Inflammatory macrophage treated with lipopolysaccharide for 4 hours (primary cell): ENCODE measurements around the gene WFDC12.
"Not testable (repeated sequence)": the region's sequence is repeated elsewhere in the genome, so short reads cannot be mapped to it uniquely, and the experiment has no call there.

Experiments used
- DNase-seq: peaks from one replicate; pipeline ENCODE4 v3.0.0-alpha.2; 2020

The WFDC12 gene, protein sequence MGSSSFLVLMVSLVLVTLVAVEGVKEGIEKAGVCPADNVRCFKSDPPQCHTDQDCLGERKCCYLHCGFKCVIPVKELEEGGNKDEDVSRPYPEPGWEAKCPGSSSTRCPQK

DNA sequence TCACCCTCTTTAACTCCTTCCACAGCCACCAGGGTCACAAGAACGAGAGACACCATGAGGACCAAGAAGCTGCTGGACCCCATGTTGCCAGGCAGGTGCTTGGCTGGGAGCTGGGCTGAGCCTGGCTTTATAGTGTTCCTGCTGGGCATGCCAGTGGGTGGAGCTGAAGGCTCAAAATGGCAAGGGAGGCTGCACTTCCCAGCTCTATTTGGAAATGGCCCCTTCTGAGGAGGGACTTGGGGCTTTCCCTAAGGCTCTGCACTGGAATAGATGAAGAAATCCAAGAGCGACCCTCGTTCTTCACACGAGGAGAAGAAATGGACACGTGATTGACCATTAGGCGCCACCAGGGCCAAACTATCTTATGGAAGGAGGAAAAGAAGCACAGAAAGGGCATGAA lies at the start of gene WFDC12:
TSS of gene WFDC12 (minus strand) at position 101 of the 400 bp plus-strand sequence. CDS start at position 83, 18 bp downstream.
- no peak for DNase-seq

DNA sequence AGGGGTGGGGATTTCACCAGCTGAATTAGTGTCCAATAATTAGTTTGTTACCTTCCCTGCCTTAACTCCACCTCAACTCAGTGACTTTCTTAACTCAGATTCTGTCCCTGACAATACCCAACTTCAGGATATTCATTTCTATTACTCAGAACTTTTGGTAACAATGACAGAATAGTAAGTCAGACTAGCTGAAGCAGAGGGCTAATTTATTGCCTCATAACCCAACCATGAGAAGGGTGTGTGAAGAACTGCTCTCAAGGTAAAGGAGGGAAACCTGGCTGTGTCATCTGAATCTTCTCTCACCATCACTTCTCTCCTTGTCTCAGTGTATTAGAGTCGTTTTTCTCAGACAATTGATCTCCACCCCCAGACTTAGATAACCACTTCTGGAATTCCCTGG lies 49.3 kb upstream of the WFDC12 start:
- DNase-seq, result no peak

DNA sequence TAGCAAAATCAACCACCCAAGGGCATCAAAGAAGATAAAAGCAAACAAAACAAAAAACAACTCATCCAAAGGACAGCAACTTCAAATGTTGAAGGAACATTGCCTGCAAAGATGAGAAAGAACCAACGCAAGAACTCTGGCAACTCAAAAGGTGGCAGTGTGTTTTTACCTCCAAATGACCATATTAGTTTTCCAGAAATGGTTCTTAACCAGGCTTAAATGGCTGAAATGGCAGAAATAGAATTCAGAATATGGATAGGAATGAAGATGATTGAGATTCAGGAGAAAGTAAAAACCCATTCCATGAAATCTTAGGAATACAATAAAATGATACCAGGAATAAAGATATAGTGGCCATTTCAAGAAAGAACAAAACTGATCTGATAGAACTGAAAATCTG lies 40.6 kb upstream of the WFDC12 start:
- no peak for DNase-seq

DNA sequence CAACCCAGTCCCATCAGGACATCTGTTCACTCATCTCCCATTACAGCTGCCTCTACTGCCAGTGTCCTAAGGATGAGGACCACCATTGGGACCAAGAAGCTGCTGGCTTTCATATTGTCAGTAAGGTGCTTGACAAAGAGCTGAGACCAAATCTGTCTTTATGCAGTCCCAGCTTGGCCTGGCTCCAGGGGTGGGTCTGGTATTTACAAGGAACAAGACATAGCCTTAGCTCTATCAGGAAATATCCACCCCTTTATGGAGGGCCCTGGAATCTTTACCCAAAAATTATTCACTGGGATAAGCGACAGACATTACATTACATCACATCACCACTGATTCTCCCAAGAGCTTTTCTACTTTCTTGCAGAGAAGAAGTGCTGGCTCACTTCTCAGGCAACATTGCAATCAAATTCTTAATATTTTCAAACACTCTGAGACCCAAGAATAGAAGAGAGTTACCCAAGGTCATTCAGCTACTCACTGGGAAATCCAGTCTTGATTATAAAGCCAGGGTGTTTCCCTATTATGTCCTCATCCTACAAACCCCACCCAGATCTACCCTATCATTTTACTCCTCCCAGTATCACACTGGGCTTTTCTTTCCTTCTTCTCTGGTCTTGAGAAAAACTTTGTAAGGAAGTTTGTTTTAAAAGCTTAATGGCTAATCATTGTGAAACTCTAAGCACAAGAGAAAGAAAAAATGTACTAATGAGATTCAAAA lies 39.0 kb upstream of the WFDC12 start:
- peak; percentile 48 for DNase-seq

DNA sequence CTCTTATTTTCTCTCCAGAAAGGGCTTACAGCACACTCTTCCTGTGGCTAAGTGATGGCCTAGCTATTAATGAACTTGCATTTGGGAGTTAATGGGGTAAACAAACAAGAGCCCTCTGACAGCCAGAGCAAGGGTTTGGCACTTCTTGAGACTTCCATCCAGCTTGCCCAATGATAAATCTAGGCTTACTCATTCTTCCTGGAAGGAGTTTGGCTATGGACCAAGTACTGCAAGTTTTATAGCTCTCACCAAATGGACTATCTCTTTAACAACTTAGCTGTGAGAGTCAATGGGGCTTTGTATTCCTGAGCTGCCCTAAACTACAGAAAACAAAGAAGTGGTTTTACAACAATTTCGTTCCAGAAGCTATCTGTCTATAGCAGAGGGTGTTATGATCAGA lies 33.7 kb upstream of the WFDC12 start:
- DNase-seq, result no peak

DNA sequence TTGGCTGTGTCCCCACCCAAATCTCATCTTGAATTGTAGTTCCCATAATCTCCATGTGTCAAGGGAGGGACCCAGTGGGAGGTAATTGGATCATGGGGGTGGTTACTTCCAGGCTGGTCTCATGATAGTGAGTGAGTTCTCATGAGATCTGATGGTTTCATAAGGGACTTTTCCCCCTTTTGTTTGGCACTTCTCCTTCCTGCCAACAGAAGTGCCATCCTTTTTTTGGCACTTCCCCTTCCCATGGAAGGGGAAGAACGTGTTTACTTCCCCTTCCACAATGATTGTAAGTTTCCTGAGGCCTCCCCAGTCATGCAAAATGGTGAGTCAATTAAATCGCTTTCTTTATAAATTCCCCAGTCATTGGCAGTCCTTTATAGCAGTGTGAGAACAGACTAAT lies 32.4 kb upstream of the WFDC12 start:
- peak; percentile 69 for DNase-seq

DNA sequence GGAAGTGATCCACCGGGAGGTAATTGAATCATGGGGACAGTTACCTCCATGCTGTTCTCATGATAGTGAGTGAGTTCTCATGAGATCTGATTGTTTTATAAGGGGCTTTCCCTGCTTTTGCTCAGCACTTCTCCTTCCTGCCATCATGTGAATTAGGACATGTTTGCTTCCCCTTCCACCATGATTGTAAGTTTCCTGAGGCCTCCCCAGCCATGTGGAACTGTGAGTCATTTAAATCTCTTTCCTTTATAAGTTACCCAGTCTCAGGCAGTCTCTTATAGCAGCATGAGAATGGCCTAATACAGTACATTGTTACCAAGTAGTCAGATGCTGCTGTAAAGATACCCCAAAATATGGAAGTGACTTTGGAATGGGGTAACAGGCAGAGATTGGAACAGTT lies 30.5 kb upstream of the WFDC12 start:
- DNase-seq, result peak; percentile 55

DNA sequence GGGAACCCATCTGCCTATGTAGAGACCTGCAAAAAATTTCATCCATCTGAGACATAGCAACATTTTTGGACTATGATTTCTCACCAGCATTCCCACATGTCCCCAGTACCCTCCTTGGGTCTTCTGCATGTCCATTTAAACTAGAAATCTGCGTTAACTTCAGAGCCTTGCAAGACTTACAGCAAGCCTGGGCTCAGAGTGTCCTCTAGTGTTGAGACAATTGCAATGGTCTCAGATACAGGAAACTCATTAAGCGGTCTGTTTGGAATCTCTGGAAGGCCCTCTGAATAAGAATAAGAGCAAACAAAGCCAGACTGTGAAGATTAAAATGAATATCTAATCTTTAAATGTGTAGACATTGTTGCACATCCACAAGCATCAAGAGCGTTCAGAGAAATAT lies 29.9 kb upstream of the WFDC12 start:
- DNase-seq, result no peak

DNA sequence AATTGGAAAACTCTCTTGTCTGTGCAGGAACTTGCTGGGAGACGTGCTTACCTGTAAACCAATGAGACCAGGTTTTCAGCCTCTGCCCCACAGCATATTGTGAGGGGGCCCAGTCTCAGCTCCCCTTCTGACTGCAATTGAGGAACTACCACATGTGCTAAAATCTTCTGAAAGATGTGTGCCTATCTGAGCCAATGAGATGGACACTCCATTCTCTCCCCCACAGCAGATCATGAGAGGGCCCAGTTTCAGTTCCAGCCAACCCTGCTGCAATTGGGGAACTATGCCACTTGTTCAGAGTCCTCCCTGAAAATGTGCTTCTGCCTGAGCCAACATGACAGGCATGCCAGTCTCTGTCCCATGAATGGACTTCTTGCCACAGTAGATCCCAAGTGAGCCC lies 29.5 kb upstream of the WFDC12 start:
- peak; percentile 83 for DNase-seq

DNA sequence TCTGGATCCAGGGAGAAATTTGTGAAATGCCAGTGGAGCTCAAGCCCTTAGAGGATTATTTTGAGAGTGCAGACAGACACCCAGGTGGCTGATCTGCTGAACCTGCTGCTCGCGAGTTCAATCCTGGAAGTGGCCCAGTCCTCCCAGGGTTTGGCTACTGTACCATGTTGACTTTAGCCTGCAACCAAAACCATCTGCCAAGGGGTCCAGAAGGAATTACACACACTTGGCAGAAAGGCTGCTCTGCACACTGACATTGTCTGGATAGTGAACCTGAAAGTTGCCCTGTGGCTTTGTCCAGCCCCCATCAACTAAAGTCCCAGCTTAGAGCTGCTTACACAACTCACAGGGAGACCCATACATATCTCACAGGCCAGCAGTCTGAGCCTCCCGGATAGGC lies 28.9 kb upstream of the WFDC12 start:
- no peak for DNase-seq

DNA sequence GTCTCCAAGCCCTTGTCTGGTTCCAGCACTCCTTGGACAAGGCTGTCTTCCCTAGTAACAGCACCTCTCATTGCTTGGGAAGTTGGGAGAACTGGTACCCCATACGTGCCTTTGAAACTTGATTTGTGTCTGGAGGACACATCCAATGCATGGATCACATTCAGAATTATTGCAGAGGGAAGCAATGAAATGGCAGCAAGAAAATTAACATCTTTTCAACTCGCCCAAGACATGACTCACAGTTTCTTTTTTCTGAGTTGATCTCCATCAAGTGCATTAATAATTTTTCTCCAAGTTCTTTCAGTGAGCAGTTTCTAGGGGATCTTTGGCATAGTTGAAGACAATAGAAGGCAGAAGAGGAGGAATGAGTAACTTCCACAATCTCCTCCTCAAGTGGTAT lies 28.1 kb upstream of the WFDC12 start:
- no peak for DNase-seq

DNA sequence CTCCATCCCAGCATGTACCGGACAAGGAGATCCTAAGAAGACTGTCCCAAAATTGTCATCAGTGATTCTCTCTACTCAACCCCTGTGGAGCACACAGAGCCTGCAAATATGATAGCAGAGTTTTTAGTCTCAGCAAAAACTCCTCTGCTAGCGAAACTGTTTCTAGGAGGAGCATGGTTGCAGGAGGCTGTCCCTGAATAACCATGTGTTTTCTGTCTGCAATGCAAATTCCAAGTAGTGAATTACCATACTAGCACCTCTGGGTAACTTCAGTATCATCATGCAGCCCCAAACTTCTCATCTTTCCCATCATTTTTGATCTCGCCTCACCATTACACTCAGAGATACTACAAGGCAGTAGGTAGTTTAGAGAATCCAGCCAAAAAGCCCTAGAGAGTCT lies 24.8 kb upstream of the WFDC12 start:
- DNase-seq, result no peak

DNA sequence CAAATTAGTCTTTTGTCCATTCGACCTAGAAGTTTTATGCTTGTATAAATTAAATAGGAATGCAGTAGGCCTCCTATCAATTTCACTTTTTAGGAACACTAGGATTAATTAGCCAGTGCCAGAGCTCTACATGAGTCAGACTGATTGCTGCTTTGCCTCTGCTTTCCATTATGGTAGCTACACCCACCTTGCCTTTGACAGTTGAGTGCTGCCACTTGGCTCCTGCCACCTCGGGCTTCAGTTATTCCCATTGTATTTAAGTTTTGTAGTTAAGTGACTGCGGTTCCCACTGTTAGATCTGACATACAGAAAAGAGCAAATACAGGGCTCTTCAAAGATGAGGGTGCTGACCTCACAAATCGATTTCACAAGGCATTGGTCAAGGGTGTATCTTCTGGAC lies 16.6 kb upstream of the WFDC12 start:
- no peak for DNase-seq

DNA sequence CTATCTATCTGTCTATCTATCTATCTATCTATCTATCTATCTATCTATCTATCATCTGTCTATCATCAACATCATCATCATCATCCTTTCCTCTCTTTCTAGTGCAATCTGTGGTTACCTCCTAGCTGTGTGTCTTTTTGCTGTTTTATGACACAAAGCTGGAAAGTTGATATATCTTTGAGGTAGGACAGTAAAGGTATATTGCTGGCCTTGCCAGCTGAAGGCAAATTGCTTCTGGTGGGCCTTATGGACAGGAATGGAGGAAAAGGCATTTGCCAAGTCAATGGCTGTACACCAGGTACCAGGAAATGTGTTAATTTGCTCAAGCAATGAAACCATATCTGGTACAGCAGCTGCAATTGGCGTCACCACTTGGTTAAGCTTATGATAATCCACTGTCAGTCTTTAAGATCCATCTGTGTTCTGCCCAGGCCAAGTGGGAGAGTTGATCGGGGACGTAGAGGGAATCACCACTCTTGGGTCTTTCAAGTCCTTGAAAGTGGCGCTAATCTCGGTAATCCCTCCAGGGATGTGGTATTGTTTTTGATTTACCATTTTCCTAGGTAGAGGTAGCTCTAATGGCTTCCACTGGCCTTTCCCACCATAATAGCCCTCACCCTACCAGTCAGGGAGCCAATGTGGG lies 15.6 kb upstream of the WFDC12 start:
- not testable (repeated sequence) for DNase-seq

DNA sequence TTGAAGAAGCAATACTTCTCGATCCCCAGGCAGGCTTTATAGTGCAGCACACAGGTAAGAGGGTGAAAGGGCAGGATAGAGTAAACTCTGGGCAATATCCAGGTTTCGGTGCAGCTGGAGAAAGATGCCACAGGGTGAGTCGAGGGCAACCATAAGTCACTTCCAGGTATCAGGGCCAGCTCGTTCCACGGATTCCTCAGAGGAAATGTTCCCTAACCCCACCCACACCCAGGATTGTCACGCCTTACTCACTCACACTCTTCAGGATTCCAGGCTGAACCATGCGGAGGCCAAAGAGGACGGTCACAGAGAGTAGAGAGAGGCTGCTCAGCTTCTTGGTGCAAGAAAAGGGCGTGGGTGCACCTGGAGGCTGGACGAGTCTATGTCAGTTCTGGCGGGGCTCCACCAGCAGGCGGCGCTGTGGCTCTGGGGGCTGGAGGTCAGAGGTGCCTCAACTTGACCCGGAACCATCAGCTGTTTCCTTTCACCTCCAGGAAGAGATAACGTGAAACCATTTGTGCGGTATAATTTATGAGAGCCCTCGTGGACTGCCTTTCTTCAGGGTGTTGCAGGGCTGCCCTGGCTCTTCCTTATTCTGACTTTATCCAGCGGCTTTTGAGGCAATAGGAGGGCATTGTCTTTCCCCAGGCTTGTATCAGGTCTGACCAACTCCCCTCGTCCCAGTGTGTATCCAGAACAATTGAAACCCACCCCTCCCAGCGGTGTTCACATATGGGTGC lies 14.5 kb upstream of the WFDC12 start:
- DNase-seq, result peak; percentile 73

DNA sequence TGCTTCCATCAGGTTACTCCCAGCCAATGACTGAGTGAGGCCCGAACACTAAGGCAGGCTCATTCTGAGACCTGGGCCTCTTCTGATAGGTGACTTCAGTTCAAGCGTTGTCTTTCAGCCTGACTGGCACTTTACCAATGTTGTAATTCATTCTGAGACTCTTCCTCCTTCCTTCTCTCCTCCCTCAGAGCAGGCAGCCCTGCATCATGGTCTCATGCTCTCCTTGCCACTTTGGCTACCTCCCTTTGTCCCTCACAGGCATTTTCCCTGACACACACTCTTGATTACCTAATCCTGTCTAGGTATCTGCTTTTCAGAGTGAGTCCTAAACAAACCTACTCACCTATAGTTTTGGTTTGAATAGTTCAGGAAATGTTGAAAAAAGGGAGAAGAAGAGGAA lies 12.6 kb upstream of the WFDC12 start:
- no peak for DNase-seq

DNA sequence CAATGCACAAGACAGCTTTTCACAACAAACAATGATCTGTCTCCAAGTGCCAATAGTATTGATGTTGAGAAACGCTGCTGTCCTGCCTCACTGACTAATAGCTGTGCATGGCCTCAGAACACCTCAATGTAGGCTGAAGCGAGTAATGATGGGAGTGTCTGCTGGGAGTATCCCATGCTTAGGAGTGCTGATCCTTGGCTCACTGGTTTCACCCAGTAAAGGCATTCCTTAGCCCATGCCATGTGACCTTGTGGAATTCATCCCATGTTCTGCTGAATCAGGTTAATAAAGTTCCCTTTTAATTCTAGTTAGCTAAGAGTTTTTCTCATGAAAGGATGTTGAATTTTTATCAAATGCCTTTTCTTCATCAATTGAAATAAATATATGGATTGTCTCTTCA lies 3.8 kb upstream of the WFDC12 start:
- DNase-seq, result no peak

DNA sequence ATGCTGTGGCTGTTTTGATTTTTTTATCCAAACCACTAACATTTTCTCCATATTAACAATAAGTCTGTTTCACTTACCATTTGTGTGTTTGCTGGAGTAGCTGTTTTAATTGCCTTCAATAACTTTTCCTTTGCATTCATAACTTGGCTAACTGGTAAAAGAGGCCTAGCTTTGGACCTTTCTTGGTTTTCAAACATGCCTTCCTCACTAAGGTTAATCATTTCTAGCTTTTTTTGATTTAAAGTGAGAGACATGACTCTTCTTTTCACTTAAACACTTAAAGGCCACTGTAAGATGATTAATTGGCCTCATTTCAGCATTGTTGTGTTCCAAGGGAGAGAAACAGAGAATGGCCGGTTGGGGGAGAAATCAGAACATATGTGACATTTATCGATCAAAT lies 2.9 kb downstream of the WFDC12 start:
- no peak for DNase-seq

DNA sequence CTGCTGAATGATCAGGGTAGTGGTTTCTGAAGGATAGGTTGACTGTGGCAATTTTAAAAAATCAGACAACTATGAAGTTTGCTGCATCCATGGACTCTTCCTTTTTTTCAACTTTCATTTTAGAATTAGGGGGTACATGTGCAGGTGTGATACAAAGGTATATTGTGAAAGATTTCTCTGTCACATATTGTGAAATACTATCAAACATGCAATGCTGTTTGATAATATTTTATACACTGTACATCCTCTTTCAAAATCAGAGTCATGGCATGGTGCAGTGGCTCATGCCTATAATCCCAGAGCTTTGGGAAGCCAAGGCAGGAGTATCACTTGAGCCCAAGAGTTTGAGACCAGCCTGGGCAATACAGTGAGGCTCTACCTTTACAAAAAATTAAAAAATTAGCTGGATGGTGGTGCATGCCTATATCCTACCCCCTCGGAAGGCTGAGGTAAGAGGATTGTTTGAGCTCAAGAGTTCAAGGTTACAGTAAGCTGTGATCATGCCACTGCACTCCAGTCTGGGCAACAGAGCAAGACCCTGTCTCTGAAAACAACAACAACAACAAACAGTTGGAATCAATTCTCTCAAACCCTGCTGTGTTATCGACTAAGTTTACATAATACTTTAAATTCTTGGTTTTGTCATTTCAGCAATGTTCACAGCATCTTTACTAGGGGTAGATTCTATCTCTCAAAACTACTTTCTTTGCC lies 4.6 kb downstream of the WFDC12 start:
- DNase-seq, result no peak

DNA sequence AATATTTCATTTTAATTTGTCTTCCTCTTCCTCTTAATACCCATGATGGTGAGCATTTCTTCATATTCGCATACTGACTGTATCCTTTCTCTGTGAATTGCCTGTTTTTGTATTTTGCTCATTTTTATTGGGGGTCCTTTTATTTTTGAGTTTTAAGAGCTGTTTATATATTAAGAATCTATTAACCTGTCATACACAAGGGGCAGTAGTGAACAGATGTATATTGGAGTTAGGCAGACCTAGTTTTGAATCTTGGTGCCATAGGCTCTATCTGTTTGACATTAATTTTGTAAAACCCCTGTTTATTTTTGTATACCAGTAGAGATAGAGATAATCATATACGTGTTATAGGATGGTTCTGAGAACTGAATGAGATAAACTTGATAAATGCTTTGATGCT lies 6.2 kb downstream of the WFDC12 start:
- DNase-seq, result no peak

DNA sequence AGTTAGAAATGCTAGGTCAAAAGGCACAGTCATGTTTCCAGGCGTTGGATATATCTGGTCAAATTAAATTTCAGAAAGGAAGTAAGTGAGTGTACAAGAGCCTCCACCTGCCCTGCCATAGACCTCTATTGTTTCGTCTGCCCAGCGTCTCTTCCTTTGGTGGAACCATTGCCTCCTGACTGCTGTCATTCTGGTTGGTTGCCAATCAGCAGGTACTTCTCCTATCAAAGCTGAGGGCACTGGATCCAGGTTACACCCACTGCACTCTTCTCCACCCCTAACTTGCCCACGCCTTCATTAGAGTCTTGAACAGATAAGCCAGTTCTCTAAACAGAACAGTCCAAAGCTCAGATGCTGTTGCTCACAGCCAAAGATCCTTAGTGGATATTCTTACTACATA lies 6.7 kb downstream of the WFDC12 start:
- no peak for DNase-seq

DNA sequence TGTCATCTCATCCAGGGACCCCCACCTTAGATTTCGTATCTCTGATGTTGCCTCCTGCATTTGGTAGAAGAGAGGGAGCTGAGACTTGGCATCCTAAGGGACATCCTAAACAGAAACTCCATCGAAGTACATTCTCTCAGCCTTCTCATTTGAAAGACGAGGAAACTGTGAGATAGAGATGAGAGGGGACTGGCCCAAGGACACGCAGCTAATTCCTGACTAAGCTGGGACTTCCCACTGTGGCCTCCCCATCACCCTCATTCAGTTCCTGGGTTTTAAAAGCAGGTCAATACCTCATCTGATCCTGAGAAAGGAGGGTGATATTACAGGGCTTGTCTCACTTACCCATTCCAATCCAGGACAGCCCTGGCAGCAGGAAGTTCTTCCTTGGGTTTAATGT lies 8.4 kb downstream of the WFDC12 start:
- DNase-seq, result no peak

DNA sequence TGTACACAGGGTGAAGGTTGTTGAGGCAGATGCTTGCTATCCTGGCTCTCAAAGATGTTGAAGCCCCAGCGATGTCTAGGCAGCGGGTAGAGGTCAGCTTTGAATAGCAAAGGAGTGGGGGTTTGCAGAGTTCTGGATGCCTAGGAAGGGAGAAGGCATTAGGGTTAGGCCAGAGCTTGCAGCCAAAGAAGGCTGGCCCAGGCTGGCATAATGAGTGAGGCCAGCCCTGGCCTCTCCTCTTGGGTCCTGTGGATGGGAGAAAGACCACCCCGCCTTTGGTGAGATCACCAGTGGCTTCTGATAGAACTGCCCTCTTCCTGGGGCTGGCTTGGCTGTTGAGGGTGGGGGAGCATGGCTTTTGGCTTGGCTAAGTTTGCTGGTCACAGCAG lies 8.9 kb downstream of the WFDC12 start:
- DNase-seq, result no peak
